Gastrocnemius medialis (tissue), 4 donors: ENCODE results near the gene HEXB.

Experiments
- CTCF ChIP-seq, 5 experiments: fragments of 450-650 bp in 3 of 5; fragments of 200-600 bp in 2 of 5; sonication (generic) in 2 of 5; IDR thresholded peaks in 4 of 5; conservative IDR thresholded peaks in 1 of 5; 1 replicate in 4 of 5; 2 replicates in 1 of 5; pipeline ENCODE4 v1.5.1; 2016 to 2019; ENCODE audit warnings: antibody characterized with exemption in 5 of 5, mild to moderate bottlenecking in 3 of 5, moderate library complexity in 3 of 5
- POLR2A ChIP-seq, 2 donors: fragments of 450-650 bp; IDR thresholded peaks; one replicate each; pipeline ENCODE4 v1.6.1; 2017; ENCODE audit warnings: antibody characterized with exemption in 2 of 2, mild to moderate bottlenecking in 2 of 2, moderate library complexity in 2 of 2

GRCh38 chr5:74638544-74638969 is 46.5 kb upstream of the HEXB start:
- no peak for TF ChIP-seq CTCF (IDR thresholded peaks at IDR 0.05 in 4 of 5, conservative IDR thresholded peaks at IDR 0.05 in 1 of 5)
- no peak for TF ChIP-seq POLR2A (IDR thresholded peaks at IDR 0.05)
